NCI-H345 treated with DMSO at 0.1 percent for 48 hours (cell line): ENCODE data around the gene GPD1L.
"Not testable (repeated sequence)": the region's sequence is repeated elsewhere in the genome, so short reads cannot be mapped to it uniquely, and the experiment has no call there.

Experiments
- DNase-seq: peaks from one replicate; lab custom pipeline; 2025; ENCODE audit not compliant: unreplicated experiment; lab: John Stamatoyannopoulos, UW

The GPD1L gene

DNA sequence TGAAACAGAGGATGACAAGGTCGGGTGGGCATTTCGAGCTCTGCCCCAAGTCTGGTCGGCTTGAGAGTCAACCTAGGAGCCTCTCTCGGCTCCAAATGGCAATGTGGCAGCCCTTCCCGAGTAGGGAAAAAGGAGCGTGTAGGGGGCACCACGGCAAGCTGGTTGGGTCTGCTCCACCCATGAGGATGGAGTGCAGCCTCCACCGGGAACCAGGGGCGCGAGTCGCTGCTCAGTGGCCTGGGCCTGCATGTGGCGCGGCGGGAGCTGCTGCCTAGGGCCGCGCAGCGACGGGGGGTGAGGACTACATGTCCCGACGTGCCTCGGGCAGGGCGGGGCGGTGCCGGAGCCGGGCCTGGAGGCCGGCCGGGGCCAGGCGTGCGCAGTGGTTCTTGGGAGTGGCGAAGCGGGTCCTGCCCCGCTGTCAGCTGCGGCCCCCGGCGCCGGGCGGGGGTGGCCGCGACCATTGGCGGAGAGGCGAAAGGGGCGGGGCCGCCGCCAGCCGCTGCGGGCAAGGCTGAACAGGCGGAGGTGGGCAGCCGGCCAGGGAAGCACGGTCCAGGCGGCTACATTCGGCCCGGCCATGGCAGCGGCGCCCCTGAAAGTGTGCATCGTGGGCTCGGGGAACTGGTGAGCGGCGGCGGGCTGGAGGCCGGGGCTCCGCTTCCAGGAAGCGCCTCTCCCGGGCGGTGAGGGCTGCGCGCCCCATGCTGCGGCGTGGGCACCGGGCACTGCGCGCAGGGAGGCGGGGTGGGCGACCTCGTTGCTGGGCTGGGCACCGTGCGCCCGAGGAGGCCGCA, at the start of gene GPD1L:
GPD1L (plus strand) TSS at position 489 of the 797 bp plus-strand sequence; CDS start at position 581, 92 bp downstream.
- peak; percentile 69 for DNase-seq

DNA sequence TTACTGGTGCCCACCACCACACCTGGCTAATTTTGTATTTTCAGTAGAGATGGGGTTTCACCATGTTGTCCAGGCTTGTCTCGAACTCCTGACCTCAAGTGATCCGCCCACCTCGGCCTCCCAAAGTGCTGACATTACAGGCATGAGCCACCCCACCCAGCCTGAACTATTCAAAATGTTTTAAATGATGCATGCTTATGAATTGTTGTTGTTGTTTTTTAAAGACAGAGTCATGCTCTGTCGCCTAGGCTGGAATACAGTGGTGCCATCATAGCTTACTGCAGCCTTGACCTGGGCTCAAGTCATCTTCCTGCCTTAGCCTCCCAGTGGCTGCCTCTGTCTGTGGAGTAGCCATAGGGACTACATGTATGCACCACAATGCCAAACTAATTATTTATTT, 48.0 kb upstream of the GPD1L start:
- DNase-seq: not testable (repeated sequence)

DNA sequence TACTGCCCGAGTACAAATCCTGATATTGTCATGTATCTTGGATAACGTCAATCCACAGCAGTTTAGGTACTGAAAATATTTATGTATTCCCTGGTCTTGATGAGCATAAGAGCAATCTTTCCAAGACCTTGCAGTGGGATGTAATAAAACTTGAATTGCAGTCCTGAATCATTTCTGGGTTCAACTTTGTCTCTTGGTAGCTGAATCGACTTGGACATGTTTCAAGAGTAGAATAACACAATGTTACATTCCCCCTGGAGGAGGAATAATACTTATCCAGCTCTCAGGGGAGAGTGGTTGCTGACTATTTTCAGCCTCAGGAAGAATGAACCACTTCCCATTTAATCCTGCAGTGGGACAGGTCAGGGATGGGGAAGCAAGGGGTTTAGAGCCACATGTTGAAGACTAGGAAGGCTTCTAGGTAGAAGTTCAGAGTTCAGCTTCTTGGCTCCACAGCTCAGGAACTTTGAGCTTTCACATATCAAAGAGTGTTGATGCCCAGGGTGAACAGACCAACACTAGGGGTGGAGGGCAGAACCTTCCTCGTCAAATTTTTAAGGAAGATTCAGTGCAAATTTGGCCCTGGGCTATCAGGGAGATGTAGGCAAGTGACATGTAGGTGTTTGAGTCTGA, 43.4 kb upstream of the GPD1L start:
- DNase-seq: no peak

DNA sequence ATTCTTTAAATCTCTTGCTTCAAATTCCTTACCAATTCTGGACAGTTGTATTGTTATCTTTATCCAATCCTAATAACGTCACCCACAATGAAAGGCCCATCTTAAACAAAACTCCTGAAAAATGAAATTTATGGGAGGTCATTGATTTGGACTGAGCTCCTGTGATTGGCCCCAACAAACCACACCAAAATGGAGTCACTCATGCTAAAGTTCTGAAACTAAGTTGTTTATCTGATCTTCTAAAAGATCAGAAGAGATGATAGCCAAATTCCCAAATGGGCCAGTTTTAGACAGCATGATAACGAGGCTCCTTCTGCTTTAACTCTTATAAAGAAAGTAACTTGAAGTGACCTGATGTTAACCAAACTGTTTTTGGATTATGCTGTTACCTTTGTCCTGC, 39.7 kb upstream of the GPD1L start:
- no peak for DNase-seq

DNA sequence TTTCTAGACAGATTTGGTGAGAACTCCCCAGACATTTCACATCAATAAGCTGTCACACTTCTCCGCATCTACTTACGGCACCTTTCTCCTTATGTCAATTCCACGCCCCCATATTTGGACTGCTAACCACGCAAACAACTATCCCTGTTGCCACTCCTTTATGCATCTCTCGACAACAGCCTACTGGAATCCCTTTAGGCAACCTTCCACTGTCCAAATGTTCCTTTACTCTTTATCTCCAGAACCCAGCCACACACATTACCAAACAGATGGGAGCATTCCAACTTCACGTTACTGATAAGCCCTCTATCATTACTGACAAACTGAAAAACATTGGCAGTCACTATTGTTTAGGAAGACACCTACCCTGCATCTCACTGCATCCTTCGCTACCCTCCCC, 32.2 kb upstream of the GPD1L start:
- DNase-seq: not testable (repeated sequence)

DNA sequence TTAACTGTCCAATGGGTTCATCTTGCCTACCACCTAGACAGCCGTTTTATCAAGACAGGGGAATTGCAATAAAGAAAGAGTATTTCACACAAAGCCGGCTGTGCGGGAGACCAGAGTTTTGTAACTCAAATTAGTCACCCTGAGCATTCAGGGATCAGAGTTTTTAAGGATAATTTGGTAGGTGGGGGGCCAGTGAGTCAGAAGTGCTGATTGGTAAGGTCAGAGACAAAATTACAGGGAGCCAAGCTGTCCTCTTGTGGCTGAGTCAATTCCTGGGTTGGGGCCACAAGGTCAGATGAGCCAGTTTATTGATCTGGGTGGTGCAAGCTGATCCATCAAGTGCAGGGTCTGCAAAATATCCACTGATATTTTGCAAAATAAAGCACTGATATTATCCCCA, 29.9 kb upstream of the GPD1L start:
- DNase-seq: no peak

DNA sequence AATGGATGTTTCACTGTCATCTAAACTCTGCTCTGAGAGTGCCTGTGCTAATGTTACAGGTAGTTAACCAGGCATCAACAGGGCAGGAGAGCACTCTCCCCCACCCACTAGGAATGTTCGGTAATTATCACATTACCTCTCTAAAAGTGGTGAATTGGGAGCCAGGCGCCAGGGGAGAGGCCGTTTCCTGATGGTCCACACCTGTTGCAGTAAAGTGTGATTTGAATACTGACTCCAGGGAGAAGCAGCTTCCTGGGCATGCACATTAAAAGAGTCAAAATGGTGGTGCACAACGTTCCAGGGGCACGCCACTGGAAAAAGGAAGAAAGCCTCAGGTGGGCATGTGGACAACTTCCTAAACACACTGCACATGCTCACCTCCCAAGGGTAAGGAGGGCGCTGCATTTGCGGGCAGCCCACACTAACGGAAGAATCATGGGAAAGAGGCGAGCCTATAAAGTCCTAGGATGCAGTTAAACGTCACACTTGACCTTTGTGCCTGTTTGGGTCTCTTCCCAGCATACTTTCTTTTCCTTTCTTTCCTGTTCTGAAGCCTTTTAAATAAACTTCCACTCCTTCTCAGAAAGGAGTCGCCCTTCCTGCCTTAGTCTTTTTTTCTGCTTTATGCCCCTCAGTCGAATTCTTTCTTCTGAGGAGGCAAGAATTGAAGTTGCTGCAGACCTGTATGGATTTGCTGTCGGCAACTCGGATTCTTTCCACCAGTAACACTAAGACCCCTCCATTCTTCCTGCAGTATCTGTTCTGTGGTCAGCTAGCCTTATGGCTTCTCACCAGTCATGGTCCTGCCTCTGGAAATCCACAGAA, 28.9 kb upstream of the GPD1L start:
- DNase-seq: no peak

DNA sequence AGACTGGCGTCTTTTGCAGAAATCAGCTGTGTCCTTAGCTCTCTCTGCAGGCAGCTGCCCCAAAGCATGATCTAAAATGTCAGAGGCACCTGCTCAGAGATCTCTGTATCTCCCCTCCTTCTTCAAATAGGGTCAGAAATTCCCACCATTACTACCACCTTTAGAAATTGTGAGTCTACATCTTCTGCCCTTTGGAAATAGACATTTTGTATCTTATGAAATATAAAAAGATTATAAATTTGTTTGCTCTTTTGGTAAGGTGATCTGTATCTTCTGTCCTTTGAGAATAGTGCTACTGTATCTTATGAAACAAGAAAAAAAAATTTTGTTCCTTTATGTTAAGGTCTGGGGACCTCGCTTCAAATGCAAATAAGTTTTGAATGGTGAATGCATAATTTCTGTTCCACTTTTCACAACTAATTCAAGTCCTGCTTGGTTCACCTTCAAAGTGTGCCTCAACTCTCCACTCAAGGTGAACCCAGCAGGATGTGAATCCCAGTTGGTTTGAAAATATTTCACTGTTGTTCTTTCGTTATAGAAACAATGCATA, 28.3 kb upstream of the GPD1L start:
- DNase-seq: no peak

DNA sequence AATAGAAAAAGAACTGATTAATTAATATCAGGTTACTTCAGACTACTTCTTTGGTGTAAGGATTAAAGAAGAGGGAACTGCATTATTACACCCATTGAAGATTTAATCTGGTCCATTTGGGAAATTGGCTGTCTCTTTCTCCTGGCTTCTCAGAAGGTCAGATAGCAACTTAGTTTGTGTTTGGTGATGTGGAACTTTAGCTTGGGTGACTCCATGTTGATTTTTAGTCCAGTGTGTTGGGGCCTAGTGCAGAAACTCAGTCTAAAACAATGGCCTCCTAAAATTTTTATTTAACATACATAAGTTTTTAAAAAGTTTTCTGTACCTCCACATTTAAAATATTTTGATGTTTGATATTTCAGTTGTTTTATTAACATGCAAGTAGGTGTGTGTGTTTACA, 27.6 kb upstream of the GPD1L start:
- no peak for DNase-seq

DNA sequence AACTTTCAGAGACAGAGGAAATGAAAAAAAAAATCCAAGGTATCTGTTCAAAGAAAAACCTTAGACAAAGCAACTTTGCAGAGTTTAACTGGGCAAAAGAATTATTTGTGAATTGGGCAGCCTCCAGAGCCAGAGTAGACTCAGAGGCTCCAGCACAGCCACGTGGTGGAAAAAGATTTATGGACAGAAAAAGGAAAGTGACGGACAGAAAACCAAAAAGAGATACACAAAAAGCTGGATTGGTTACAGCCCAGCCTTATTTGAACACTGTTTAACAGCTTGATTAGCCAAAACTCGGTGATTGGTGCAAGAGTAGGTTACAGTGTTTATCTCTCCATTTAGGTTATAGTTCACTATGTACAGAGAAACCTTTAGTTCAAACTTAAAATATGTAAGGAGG, 23.7 kb upstream of the GPD1L start:
- no peak for DNase-seq

DNA sequence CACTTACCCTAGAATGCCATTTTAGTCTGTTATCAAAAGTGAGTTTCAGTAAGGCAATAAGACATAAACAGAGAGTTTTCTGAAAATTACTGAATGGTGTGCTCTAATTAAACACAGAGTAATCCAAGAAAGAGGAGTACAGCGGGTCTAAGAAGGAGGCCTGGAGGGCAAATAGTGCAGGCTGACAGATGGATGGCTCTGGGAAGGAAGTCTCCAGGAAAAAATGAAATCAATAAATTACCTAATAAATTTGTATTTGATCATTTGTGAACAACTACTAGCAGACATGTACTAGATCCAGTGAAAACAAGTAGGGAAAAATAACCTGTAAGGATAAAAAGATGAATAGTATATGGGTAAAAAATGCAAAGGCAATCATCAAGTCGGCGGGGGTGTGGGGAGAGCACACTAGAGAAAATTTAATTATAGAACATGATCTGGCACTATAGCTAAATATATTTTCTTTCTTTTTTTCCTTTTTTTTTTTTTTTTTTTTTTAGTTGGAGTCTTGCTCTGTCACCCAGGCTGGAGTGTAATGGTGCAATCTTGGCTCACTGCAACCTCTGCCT, 22.6 kb upstream of the GPD1L start:
- DNase-seq: no peak

DNA sequence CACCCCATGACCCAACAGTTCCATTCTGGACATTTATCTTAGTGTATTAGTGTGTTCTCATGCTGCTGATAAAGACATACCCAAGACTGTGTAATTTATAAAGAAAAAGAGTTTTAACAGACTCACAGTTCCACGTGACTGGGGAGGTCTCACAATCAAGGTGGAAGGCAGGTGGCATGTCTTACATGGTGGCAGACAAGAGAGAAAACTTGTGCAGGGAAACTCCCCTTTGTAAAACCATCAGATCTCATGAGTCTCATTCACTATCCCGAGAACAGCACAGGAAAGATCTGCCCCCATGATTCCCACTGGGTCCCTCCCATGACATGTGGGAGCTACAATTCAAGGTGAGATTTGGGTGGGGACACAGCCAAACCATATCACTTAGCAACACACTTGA, 21.6 kb upstream of the GPD1L start:
- DNase-seq: no peak

DNA sequence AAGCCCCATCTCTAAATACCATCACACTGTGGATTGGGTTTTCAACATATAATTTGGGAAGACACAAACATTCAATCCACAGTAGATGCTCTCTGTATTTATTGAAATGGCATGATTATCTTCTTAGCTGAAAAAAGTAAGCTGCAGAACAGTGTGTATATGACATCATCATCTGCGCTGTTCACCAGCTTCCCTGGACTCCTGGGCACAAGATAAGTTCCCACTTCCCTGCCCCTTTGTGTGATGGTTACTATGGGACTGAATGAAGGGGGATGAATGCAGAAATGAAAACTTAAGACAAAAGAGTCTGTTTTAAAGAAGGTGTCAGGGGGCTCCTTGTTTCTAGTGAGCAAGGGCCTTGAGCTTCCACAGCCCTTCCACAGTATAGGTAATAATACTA, 20.0 kb upstream of the GPD1L start:
- DNase-seq: no peak

DNA sequence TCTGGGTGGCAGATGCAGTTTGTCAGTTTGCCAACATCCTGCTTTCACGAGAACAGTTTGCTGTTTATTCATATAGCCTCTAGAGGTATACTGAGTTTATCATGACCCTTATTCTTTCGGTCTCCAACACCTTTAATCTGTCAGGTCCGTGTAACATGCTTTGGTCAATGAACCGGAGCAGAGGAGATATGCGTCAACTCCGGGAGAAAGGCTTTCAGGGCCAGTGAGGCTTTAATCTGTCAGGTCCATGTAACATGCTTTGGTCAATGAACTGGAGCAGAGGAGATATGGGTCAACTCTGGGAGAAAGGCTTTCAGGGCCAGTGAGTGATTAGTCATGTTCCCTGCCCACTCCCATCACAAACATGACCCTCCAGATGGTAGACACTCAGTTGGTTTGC, 16.9 kb upstream of the GPD1L start:
- DNase-seq: no peak

DNA sequence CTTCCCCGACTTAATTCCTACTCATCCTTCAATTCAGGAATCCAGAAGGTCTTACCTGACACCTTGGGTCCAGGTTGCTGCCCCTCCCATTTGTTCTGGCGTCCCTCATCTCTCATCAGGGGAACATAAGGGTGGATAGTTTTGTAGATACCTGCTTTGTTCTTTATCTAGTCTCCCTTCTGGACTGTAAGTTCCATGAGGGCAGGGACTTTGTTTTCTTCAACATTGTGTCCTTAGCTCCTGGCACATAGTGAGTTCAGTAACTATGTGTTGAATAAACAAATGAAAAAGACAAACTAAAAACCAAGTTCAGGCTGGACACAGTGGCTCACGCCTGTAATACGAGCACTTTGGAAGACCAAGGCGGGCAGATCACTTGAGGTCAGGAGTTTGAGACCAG, 13.2 kb upstream of the GPD1L start:
- no peak for DNase-seq

DNA sequence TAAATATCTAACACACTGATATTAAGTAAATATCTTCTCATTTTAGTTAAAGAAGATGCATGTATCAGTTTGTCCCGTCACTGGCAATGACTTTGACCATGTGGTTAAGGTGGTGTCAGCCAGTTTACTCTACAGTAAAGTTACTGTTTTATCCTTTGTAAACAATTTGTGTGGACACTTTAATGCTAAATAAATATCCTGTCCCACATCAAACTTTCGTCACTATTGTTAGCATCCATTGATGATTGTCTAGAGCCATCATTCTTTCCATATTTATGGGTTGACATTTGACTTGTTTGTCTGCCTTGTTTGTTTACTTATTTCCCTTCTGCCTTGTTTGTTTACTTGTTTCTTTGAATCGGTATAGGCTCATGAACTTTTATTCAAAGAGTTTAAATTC, 11.0 kb upstream of the GPD1L start:
- DNase-seq: no peak

DNA sequence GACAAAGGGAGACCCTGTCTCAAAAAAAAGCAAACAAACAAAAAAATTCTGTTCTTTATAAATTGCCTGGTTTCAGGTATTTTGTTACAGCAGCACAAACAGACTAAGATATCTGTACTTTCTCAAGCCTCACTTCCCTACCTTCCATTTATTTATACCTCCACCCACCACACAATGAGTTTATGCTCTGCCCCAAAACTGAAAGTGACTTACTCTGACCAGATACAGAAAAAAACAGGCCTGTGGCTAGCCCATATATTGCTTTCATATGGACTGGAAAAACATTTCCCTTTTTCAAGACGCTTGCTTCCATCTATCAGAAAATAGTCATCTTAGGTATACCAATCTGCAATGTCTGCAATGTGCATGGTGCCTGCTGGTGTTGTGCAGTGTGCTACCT, 8.7 kb upstream of the GPD1L start:
- no peak for DNase-seq

DNA sequence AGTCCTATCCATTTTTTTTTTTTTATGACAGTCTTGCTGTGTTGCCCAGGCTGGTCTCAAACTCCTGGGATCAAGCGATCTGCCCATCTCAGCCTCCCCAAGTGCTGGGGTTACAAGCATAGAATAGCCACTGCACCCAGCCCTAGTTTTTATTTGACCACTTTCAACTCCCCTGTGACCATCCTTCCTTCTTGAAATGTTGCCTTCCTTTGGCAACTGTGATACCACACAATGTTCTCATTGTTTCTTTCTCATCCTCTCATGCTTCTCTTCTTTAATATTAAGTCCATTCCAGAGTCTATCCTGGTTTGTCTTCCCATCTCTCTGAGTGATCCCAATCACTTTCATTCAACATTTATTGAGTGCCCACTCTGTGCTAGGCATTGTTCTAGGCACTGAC, 7.9 kb upstream of the GPD1L start:
- no peak for DNase-seq

DNA sequence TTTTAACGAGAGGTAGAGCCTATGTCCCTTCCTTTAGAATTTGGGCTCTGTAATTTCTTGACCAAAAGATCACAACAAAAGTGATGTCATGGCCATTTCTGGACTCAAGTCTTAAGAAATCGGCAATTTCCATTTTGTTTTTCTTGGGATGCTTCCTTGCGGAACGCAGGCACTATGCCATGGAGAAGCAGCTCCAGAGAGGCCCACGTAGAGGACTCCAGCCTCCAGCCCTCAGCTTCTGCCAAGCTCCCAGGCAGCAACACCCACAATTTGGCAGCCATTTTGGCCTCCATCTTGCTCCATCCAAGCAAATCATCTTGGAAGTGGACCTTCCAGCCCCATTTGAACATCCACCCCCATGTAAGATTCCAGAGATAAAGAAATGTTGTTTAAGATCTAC, 6.0 kb upstream of the GPD1L start:
- DNase-seq: no peak

DNA sequence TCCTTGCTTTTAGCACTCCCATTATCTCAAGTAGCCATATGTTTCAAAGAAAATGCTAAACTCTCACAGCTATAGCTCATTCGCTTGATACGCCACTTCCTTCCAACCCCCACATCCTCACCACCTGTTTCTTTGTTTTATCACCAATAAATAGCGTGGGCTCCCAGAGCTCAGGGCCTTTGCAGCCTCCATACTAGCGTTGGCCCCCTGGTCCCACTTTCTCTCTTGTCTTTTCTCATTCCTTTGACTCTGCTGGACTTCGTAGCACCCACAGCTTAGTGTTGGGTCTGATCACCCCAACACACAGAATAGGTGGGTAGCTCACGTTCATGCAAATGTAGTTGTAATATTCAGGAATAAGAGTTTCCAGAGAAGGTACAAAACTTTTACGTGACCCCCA, 4.1 kb upstream of the GPD1L start:
- DNase-seq: no peak

DNA sequence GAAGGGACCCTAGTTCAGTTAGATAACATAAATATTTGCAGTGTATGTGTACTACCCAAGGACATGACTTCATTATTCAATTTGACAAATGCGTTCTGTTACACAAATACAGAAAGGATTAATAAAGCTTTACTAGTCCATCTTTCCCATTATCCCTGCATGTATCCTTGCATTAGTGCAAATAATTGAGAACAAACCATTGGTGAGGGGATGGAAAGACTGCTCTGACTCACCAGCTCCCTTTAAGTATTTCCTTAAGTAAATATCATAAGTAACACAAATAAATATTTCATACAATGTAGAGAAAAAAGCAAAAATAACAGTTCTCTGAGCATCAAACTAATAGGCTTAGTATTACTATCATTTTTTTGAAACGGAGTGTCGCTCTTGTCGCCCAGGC, 1.9 kb upstream of the GPD1L start:
- no peak for DNase-seq
